OCI-LY1 (cell line): ENCODE results near the gene GFI1.

Experiments used
- H2AFZ ChIP-seq: fragments of 200-600 bp; sonication (generic), shearing (Covaris generic); 2 replicates; pipeline ENCODE4 v1.6.0; 2014; ENCODE audit warnings: antibody characterized with exemption, mild to moderate bottlenecking, low read length
- H3F3A ChIP-seq: fragments of 200-600 bp; sonication (generic), shearing (Covaris generic); 2 replicates; pipeline ENCODE4 v1.6.0; 2014; ENCODE audit warnings: mild to moderate bottlenecking, antibody characterized with exemption, low read length, moderate library complexity; ENCODE audit not compliant: insufficient read depth
- H3K27ac ChIP-seq: fragments of 200-600 bp; sonication (generic); 2 replicates; pipeline ENCODE4 v1.5.1; 2014; ENCODE audit warnings: low read length, mixed run types, mild to moderate bottlenecking, low read depth; ENCODE audit not compliant: poor library complexity, severe bottlenecking
- H3K27me3 ChIP-seq: fragments of 200-600 bp; sonication (generic); 2 replicates; pipeline ENCODE4 v1.6.0; 2014; ENCODE audit warnings: antibody characterized with exemption, mild to moderate bottlenecking, low read length, moderate library complexity; ENCODE audit not compliant: insufficient read depth
- H3K36me3 ChIP-seq: fragments of 200-600 bp; sonication (generic); 2 replicates; pipeline ENCODE4 v1.6.1; 2014; ENCODE audit warnings: mild to moderate bottlenecking, antibody characterized with exemption, low read length, moderate library complexity, mixed read lengths; ENCODE audit not compliant: insufficient read depth
- H3K4me1 ChIP-seq: fragments of 200-600 bp; sonication (generic); 2 replicates; pipeline ENCODE4 v1.5.1; 2014; ENCODE audit warnings: mild to moderate bottlenecking, low read length, moderate library complexity; ENCODE audit not compliant: insufficient read depth, severe bottlenecking
- H3K4me2 ChIP-seq: fragments of 200-600 bp; sonication (generic), shearing (Covaris generic); 2 replicates; pipeline ENCODE4 v1.6.1; 2014; ENCODE audit warnings: low read length
- H3K4me3 ChIP-seq: fragments of 200-600 bp; sonication (generic); 2 replicates; pipeline ENCODE4 v1.5.1; 2014; ENCODE audit warnings: low read length, low read depth, mild to moderate bottlenecking, mixed read lengths; ENCODE audit not compliant: poor library complexity, severe bottlenecking
- H3K79me2 ChIP-seq: fragments of 200-600 bp; shearing (Covaris generic); 2 replicates; pipeline ENCODE4 v1.6.1; 2016; ENCODE audit warnings: mixed run types, low read length, mixed read lengths; ENCODE audit not compliant: insufficient read depth
- H3K9ac ChIP-seq: fragments of 200-600 bp; sonication (generic), shearing (Covaris generic); 2 replicates; pipeline ENCODE4 v1.6.1; 2014; ENCODE audit warnings: mild to moderate bottlenecking, low read length, mixed read lengths
- H3K9me2 ChIP-seq: fragments of 200-600 bp; sonication (generic), shearing (Covaris generic); 2 replicates; pipeline ENCODE4 v1.6.1; 2014; ENCODE audit warnings: low read depth, mild to moderate bottlenecking, low read length, mixed read lengths
- H3K9me3 ChIP-seq: fragments of 200-600 bp; shearing (Covaris generic); 2 replicates; pipeline ENCODE4 v1.6.1; 2014; ENCODE audit warnings: low read length, mixed read lengths
- H4K20me1 ChIP-seq: fragments of 200-600 bp; sonication (generic), shearing (Covaris generic); 2 replicates; pipeline ENCODE4 v1.6.0; 2016; ENCODE audit warnings: mild to moderate bottlenecking, low read length; ENCODE audit not compliant: insufficient read depth
- EZH2 ChIP-seq: fragments of 200-600 bp; sonication (generic), shearing (Covaris generic); IDR thresholded peaks from 2 replicates; pipeline ENCODE4 v1.8.0; 2017; ENCODE audit warnings: borderline replicate concordance, mixed run types, mild to moderate bottlenecking, antibody characterized with exemption, low read length, moderate library complexity, mixed read lengths
- TF ChIP-seq, protein P1 (sequence below): fragments of 200-600 bp; sonication (generic), shearing (Covaris generic); IDR thresholded peaks from 2 replicates; pipeline ENCODE4 v1.5.1; 2017; ENCODE audit warnings: mild to moderate bottlenecking, antibody characterized with exemption, low read length, moderate library complexity, mixed read lengths

GFI1 gene

GRCh38 chr1:92480200-92480812, 6.4 kb downstream of the GFI1 start:
- H3K9me2 ChIP-seq: no peaks in the 10 kb centered on the region
- no peaks in the 10 kb centered on the region for H4K20me1 ChIP-seq
- no peaks in the 10 kb centered on the region for H3K9me3 ChIP-seq
- no peak overlapping the region for H3K4me3 ChIP-seq
- no peaks in the 10 kb centered on the region for H3F3A ChIP-seq
- no peak overlapping the region for H3K4me2 ChIP-seq
- peaks cover 68% of the 10 kb centered on the region for H3K36me3 ChIP-seq
- H2AFZ ChIP-seq: no peak overlapping the region
- no peak for TF ChIP-seq EZH2
- TF ChIP-seq, protein P1, sequence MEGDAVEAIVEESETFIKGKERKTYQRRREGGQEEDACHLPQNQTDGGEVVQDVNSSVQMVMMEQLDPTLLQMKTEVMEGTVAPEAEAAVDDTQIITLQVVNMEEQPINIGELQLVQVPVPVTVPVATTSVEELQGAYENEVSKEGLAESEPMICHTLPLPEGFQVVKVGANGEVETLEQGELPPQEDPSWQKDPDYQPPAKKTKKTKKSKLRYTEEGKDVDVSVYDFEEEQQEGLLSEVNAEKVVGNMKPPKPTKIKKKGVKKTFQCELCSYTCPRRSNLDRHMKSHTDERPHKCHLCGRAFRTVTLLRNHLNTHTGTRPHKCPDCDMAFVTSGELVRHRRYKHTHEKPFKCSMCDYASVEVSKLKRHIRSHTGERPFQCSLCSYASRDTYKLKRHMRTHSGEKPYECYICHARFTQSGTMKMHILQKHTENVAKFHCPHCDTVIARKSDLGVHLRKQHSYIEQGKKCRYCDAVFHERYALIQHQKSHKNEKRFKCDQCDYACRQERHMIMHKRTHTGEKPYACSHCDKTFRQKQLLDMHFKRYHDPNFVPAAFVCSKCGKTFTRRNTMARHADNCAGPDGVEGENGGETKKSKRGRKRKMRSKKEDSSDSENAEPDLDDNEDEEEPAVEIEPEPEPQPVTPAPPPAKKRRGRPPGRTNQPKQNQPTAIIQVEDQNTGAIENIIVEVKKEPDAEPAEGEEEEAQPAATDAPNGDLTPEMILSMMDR: no peak
- H3K4me1 ChIP-seq: peaks cover 39% of the 10 kb centered on the region
- no peaks in the 10 kb centered on the region for H3K27me3 ChIP-seq
- no peak overlapping the region for H3K27ac ChIP-seq
- H3K79me2 ChIP-seq: no peaks in the 10 kb centered on the region
- H3K9ac ChIP-seq: no peak overlapping the region

GRCh38 chr1:92479587-92479986, 7.1 kb downstream of the GFI1 start:
- Histone ChIP-seq H3K27ac (no peak overlapping the region), H2AFZ (no peak overlapping the region), H4K20me1 (no peaks in the 10 kb centered on the region), H3K4me2 (no peak overlapping the region), H3K4me3 (no peak overlapping the region), H3K36me3 (peaks cover 76% of the 10 kb centered on the region), H3K9me3 (no peaks in the 10 kb centered on the region), H3K9me2 (no peaks in the 10 kb centered on the region), H3K9ac (no peak overlapping the region), H3K79me2 (no peaks in the 10 kb centered on the region), H3F3A (no peaks in the 10 kb centered on the region), H3K4me1 (peaks cover 39% of the 10 kb centered on the region), H3K27me3 (no peaks in the 10 kb centered on the region)
- TF ChIP-seq, protein P1: no peak
- TF ChIP-seq EZH2: no peak

DNA sequence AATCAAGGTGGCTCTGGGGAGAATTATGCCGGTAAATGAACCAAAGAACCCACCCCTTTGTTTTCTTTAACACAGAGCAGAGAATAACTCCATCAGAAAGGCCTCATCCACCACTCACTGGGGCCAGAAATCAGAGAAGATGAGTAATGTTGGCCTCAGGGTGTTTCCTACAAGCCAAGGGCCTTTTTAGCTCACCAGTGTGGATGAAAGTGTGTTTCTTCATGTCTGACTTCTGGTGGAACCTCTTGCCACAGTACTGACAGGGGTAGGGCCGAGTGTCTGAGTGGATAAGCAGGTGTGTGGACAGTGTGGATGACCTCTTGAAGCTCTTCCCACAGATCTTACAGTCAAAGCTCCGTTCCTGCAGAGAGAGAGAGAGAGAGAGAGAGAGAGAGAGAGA, 8.3 kb downstream of the GFI1 start:
- H4K20me1 ChIP-seq: no peaks in the 10 kb centered on the region
- H3K9me2 ChIP-seq: no peaks in the 10 kb centered on the region
- H3K9ac ChIP-seq: no peak overlapping the region
- no peak overlapping the region for H3K4me3 ChIP-seq
- H3F3A ChIP-seq: no peaks in the 10 kb centered on the region
- no peak overlapping the region for H3K27ac ChIP-seq
- H3K4me2 ChIP-seq: no peak overlapping the region
- no peaks in the 10 kb centered on the region for H3K9me3 ChIP-seq
- H2AFZ ChIP-seq: no peak overlapping the region
- no peaks in the 10 kb centered on the region for H3K27me3 ChIP-seq
- peaks cover 39% of the 10 kb centered on the region for H3K4me1 ChIP-seq
- H3K36me3 ChIP-seq: peaks cover 87% of the 10 kb centered on the region
- H3K79me2 ChIP-seq: no peaks in the 10 kb centered on the region
- TF ChIP-seq, protein P1: no peak
- TF ChIP-seq EZH2: no peak
